ENCODE measurements around the gene FUT2. TPM values are rescaled to one million over a fixed set of nuclear protein-coding genes. Genes with fewer than 3 reads are reported as not detected.

The FUT2 gene
- total and polyA plus RNA-seq, 2 of the 13 experiments (the other 11 are each of a cell fraction or from before 2014, with no cell fraction given), result 0.07 TPM; not detected in 1

DNA sequence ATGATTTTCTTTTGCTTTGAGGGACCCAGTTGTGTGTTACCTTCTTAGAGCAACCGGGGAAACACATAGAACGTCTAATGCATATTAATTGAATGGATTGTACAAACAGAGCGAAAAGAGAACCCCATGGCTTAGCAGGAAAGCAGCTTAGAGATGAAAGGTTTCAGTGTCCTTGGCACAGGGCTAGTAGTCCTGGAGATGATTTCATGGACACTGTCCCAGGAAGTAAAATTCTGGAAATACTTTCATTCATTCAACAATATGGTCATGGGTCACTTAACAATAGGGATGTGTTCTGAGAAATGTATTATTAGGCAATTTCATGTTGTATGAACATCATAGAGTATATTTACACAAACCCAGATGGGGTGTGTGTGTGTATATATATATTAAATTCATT lies 9.7 kb upstream of the FUT2 start (continued):
- no peak for TF ChIP-seq ZXDC (CRISPR knock-in tag; IDR thresholded peaks at IDR 0.05)
- peak; percentile 52 for TF ChIP-seq ARID5B (CRISPR knock-in tag; IDR thresholded peaks at IDR 0.05)
- peak; percentile 24; the same call in 1 of the 2 replicates for TF ChIP-seq CEBPB (IDR thresholded peaks at IDR 0.05; ENCODE audit: borderline replicate concordance, low read depth, low read length)
- TF ChIP-seq ZNF780A (CRISPR knock-in tag; IDR thresholded peaks at IDR 0.05), result no peak
- no peak for TF ChIP-seq MIER3 (CRISPR knock-in tag; IDR thresholded peaks at IDR 0.05; ENCODE audit: borderline replicate concordance)
- TF ChIP-seq ZNF350 (CRISPR knock-in tag; IDR thresholded peaks at IDR 0.05; ENCODE audit: borderline replicate concordance, low read depth), result no peak
- TF ChIP-seq ARID3A (IDR thresholded peaks at IDR 0.05; ENCODE audit: low read depth, low read length), result peak; percentile 38
- TF ChIP-seq, protein P1, sequence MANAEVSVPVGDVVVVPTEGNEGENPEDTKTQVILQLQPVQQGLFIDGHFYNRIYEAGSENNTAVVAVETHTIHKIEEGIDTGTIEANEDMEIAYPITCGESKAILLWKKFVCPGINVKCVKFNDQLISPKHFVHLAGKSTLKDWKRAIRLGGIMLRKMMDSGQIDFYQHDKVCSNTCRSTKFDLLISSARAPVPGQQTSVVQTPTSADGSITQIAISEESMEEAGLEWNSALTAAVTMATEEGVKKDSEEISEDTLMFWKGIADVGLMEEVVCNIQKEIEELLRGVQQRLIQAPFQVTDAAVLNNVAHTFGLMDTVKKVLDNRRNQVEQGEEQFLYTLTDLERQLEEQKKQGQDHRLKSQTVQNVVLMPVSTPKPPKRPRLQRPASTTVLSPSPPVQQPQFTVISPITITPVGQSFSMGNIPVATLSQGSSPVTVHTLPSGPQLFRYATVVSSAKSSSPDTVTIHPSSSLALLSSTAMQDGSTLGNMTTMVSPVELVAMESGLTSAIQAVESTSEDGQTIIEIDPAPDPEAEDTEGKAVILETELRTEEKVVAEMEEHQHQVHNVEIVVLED (CRISPR knock-in tag; IDR thresholded peaks at IDR 0.05; ENCODE audit: borderline replicate concordance), result no peak
- TF ChIP-seq HMG20A (CRISPR knock-in tag; IDR thresholded peaks at IDR 0.05; ENCODE audit: borderline replicate concordance), result no peak; the same call in 1 of the 2 replicates
- no peak for TF ChIP-seq ARHGAP35 (CRISPR knock-in tag; IDR thresholded peaks at IDR 0.05; ENCODE audit: borderline replicate concordance)
- TF ChIP-seq ZNF605 (CRISPR knock-in tag; IDR thresholded peaks at IDR 0.05), result no peak
- no peak for TF ChIP-seq IRF2 (CRISPR knock-in tag; IDR thresholded peaks at IDR 0.05)
- no peak for TF ChIP-seq ZNF598 (CRISPR knock-in tag; IDR thresholded peaks at IDR 0.05; ENCODE audit: borderline replicate concordance)
- TF ChIP-seq ATF7-NPFF (CRISPR knock-in tag; IDR thresholded peaks at IDR 0.05; ENCODE audit: low read depth), result no peak
- no peak for TF ChIP-seq BRCA1 (CRISPR knock-in tag; IDR thresholded peaks at IDR 0.05)
- no peak for TF ChIP-seq NRL (CRISPR knock-in tag; IDR thresholded peaks at IDR 0.05; ENCODE audit: borderline replicate concordance)
- no peak for TF ChIP-seq TP53 (CRISPR knock-in tag; conservative IDR thresholded peaks at IDR 0.05)
- TF ChIP-seq HES4 (CRISPR knock-in tag; IDR thresholded peaks at IDR 0.05; ENCODE audit: borderline replicate concordance), result no peak
- TF ChIP-seq TAF15 (IDR thresholded peaks at IDR 0.05; ENCODE audit: low read depth, low read length, poor library complexity, severe bottlenecking), result no peak
- TF ChIP-seq ZSCAN30 (CRISPR knock-in tag; IDR thresholded peaks at IDR 0.05), result no peak
- TF ChIP-seq ZNF773 (CRISPR knock-in tag; IDR thresholded peaks at IDR 0.05; ENCODE audit: borderline replicate concordance), result no peak
